GM18868 (cell line): ENCODE measurements around the gene PAQR5.
"Not testable (repeated sequence)": the region's sequence is repeated elsewhere in the genome, so short reads cannot be mapped to it uniquely, and the experiment has no call there.

ENCODE experiments used
- ATAC-seq: cut with Tn5 transposase; IDR thresholded peaks from one replicate; pipeline ENCODE4 v1.9.1; 2021; ENCODE audit warnings: mild to moderate bottlenecking, moderate library complexity; ENCODE audit not compliant: unreplicated experiment

Gene PAQR5

DNA sequence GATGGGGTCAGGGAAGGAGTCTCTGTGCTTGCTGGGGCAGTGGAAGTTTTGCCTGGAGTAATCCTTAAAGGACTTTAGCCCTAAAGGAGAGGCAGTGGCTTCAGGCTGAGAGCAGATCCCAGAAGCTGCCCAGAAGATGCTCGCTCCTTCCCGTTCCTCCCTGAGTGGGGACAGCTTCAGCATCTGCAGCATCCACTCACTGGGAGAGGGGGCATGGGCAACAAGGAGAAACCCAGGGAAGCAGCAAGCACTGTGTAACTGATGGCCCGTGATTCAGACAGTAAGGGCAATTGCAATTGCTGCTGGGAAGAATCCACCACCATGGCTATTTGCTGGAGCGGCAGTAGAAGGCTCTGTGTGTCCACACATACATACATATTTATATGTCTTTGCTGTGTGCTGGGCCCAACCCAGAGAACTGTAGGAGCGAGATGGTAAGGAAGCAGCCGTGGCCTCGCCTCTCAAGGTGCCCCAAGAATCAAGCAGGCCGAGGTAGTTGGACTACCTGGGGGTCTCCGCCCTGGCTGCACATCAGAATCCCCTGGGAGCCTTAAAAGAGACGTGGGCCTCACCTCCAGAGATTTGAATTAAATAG, 5.8 kb upstream of the PAQR5 start:
- ATAC-seq, result no peak

DNA sequence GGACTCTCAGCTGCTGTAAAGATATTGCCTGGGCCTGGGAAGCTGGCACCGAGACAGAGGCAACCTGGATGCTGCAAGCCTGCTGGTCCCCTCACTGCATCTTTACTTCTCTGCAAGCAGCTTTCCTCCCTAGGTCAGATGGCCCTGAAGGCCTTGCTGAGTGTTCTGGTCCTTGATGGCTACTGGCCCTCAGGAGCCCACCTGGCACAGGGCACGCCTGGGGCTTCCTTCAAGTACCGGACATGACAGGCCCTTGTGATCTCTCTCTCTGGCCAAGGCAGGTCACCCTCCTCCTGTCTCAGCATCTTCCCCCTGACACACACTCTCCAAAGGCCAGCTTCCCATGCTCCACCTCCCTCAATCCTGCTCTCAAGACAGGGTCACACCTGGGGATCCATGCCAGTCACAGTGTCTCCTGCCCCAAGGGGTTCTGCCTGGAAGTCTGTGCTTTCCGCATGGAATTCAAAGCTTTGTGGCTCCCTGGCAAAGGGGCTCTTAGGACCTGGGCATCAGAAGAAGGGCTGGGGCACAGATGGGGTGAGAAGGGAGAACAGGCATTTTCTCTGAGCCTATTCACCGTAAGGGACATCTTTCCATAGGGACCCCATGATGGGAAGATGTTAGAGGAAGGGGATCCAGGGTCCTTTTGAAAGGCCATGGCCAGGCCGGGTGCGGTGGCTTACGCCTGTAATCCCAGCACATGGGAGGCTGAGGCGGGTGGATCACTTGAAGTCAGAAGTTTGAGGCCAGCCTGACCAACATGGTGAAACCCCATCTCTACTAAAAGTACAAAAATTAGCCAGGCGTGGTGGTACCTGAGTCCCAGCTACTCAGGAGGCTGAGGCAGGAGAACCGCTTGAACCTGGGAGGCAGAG, 4.7 kb upstream of the PAQR5 start:
- ATAC-seq, result no peak

DNA sequence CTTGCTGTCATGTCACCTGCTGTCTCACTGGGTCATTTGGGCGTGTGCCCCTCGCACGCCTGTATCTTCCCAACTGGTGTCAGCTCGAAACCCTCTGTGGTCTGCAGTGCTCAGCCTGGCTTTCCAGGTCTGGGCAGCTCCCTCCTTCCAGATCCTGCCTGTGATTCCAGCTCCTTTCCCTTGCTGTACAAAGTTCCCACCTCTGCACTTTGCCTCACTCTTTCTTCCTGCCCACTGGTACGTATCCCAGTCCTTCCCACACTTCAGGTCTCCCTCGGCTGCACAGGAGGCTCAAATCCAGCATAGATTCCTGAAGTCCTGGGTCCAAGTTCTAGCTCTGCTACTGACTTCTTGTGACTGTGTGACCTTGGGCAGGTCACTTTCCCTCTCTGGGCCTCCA, 2.1 kb upstream of the PAQR5 start:
- ATAC-seq, result no peak

GRCh38 chr15:69297642-69298353, 914 bp upstream of the PAQR5 start:
- no peak for ATAC-seq

GRCh38 chr15:69298354-69298696, 387 bp upstream of the PAQR5 start:
- no peak for ATAC-seq

- ATAC-seq, result no peak
These were observed 757 bp downstream of the PAQR5 start for GRCh38 chr15:69299451-69299886.

- no peak for ATAC-seq
These were observed 1.4 kb downstream of the PAQR5 start for GRCh38 chr15:69299943-69300588.

DNA sequence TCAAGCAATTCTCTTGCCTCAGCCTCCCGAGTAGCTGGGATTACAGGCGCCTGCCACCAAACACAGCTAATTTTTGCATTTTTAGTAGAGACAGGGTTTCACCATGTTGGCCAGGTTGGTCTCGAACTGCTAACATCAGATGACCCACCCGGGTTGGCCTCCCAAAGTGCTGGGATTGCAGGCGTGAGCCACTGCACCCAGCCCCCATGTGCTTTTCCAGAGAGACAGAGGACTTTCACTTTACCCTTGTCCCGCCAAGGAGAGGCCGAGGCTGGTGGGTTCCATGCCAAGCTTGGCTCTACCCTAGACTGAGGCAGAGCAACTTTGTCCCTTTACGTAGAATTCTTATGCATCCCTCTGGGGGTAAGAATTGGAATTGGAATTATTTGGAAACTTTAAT, 2.4 kb downstream of the PAQR5 start:
- ATAC-seq, result not testable (repeated sequence)

DNA sequence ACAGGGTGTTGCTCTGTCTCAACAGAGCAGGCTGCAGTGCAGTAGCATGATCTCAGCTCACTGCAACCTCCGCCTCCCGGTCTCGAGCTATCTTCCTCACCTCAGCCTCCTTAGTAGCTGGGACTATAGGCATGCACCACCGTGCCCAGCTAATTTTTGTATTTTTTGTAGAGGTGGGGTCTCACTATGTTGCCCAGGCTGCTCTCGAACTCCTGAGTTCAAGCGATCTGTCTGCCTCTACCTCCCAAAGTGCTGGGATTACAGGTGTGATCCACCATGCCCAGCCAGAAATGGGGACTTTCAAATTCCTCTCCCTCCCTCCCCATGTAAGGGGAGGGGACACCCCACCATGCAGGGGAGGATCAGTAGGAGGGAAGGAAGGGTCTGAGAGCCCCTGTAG, 3.4 kb downstream of the PAQR5 start:
- ATAC-seq, result not testable (repeated sequence)

- ATAC-seq, result no peak
These were observed 4.2 kb downstream of the PAQR5 start for GRCh38 chr15:69302929-69303328.

DNA sequence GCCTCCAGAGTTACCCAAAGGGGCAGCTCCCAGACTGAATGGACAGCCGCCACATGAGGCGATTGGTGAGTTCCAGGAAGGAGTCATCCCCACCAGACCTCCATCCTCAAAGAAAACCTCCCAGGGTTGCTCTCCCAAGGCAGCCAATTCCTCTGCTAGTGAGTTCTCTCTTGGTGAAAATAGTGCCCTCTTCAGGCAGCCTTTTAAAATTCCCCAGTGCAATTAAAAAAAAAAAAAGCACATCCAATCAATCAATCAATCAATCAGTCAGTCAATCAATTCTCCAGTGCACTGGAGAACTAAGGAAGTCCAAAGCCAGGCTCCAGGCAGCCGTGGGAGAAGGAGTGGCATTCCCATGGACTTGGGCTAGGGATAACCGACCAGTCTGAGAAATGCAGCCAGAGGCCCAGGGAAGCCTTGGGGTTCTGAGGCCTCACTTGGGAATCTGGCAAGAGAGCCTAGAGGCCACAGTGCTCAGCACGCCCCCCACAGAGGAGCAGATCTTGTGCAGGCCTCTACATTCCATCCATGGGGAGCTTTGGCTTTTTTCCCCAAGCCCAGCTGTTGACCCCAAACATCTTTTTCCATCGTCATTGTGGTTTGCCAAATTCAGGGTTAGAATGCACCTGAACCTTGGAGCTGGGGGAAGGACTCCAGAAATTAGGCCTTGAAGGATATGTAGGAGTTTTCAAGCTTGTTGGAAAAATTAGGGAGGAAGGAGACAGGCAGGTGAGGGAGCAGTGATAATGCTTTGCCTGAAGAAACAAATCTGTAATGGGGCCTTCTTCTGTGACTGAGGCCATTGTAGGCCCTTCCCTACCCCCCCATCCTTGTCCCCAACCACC, 4.8 kb downstream of the PAQR5 start:
- ATAC-seq, result no peak

GRCh38 chr15:69304182-69304545, 5.5 kb downstream of the PAQR5 start:
- no peak for ATAC-seq

DNA sequence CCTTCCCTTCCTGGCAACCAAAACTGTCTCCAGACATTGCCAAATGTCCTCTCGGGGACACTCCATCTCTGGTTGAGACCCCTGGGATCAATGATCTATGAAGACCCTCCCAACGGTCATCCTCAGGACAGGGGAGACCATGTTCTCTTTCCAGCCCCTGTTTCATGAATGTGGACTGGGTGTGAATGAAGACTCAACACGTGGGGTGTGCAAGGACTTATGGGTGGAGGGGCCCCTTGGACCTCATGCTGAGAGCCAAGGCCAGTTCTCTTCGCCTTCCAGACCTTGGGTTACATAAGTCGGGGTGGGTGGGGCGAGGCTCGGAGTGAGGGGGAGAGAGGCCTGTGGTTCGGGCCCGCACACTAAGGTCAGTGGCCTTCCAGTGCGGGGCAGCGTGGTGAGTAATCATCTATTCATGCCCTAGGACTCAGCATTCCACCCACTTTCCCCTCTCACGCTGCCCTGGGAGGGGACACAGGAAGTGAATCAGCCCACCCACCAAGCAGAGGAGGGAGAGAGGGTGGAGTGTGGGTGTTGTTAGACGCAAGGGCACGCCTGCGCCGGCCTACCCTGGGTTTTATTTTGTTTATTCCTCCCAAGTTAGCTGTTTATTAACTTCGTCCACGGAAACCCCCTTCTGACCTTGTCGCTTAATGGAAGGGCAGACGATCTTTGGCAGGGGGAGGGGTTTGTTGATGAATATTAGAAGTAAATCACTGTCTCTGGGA, 6.7 kb downstream of the PAQR5 start:
- no peak for ATAC-seq

DNA sequence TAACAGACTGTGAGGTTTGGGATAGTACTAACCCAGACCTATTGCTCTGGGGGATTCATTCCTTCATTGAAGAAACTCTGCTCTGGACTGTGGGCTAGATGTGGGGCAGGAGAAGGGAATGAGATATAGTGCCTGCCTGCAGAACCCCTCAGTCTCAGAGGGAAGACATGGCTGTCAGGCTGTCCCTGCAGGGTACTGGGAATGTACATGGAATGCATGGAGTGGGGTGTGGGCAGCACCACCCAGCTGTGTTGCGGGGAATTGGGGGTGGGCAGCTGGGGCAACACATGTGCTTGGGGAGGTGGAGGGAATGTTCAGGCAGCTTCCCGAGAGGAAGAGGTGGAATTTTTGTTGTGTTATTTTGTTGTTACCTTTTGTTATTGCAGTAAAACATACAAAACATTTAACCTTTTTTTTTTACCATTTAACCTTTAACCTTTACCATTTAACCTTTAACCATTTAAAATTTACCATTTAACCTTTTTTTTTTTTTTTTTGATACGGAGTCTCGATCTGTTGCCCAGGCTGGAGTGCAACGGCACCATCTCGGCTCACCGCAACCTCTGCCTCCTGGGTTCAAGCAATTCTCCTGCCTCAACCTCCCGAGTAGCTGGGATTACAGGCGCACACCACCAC, 7.3 kb downstream of the PAQR5 start:
- ATAC-seq, result no peak

DNA sequence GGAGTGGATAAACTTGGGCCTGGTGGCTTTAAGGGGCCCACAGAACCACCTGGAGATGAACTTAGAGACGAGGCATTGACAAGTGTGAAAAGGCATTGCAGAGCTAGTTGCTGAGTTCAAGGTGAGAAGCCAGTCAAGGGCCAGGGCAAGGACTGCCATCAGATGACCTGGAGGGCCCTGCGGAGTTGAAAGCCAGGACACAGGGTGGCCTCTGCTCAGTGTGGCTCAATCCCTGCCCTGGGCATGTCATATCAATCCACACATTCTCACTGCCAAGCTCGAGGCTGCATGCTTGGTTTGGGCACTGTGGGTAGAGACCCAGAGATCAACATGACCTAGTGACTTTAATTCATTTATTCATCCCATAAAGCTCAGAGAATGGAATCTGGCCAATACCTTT, 9.2 kb downstream of the PAQR5 start:
- no peak for ATAC-seq

GRCh38 chr15:69308949-69309348, 10.2 kb downstream of the PAQR5 start:
- ATAC-seq, result no peak

DNA sequence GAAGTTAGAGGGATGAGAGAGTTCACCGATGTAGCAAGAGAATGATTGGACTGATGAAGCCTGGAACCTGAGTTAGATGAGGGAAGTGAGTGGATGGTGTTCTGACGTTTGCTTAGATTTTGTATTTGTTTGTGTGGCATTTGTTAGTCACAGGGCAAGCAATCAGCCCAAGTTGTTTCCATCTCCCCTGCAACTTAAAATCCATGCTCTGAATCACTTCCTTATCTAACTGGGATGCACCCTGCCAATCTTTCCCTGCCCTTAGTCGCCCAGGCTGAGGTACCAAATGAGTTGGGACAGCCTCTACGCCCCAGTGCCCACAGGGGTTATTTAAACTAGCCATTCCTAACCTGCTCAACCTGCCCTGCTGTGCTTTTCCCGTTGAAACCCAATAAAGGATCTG, 12.6 kb downstream of the PAQR5 start:
- ATAC-seq, result no peak

- ATAC-seq, result no peak
These were observed 14.8 kb downstream of the PAQR5 start for GRCh38 chr15:69313432-69314000.

DNA sequence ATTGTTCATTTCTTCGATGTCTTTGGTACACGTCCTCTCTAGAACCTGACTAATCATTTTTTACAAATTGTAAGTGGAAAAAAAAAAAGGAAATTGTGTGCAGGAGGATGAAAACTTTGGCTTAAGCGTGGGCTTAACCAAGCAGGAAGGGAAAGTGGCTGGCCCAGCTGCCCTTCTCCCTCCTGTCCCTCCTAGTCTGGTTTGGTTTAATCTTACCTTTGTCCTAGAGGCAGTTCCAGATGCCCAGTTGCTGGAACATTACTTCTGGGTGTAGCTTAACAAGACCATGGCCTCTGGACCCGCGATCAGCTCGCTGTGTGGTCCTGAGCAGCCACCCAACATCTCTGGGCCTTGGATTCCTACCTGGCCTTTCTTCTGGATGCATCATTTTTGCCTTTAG, 15.4 kb downstream of the PAQR5 start:
- no peak for ATAC-seq
